Camera-type eye (tissue), 1 donor: ENCODE measurements around the gene RARS2. TPM values are rescaled to one million over a fixed set of nuclear protein-coding genes. Genes with fewer than 3 reads are reported as not detected.

Experiments used
- total RNA-seq: library from RNA; depleted of rRNA; stranded (reverse); fragments of >200 nt; gene quantifications from one replicate; pipeline ENCODE4 v1.2.3, GENCODE V29; 2014

The RARS2 gene, protein sequence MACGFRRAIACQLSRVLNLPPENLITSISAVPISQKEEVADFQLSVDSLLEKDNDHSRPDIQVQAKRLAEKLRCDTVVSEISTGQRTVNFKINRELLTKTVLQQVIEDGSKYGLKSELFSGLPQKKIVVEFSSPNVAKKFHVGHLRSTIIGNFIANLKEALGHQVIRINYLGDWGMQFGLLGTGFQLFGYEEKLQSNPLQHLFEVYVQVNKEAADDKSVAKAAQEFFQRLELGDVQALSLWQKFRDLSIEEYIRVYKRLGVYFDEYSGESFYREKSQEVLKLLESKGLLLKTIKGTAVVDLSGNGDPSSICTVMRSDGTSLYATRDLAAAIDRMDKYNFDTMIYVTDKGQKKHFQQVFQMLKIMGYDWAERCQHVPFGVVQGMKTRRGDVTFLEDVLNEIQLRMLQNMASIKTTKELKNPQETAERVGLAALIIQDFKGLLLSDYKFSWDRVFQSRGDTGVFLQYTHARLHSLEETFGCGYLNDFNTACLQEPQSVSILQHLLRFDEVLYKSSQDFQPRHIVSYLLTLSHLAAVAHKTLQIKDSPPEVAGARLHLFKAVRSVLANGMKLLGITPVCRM
- 58.4 TPM for total RNA-seq

DNA sequence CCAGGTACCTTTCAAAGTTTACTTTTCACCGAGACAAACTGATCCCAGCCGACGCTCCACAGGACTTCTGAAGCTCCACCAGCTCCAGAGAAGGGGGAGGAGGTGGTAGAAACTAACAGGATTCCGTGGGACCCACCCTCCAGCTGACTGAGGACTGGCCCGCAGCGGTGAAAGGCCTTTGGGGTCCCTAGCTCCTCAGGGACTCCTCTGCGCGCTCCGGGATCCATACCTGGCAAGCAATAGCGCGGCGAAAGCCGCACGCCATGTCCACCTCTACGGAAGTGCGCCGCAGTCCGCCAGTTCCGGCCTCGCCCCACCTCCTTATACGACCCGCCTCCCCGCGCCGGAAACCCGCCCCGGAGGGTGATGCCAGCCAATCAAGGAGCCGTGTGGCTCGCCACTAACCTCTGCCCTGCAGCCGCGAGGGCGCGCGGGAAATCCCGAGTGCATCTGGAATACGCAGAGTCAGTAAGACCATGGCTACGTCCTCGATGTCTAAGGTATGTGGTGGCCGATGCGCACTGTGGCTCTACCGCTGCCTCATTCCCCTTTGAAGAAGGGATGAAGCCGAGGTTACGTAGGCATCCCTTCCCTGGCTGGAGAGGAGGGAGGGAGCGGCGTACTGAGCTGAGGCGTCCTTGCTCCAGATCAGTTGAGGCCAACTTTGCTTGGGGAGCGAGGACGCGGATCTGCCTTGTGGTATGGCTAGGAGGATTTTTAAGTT is at the start of gene RARS2, which contains the start of gene ORC3:
RARS2 (minus strand) TSS at position 295 of the 724 bp plus-strand sequence; CDS start at position 265, 30 bp downstream.
ORC3 (plus strand) TSS at position 443 of the 724 bp plus-strand sequence; CDS start at position 477, 34 bp downstream.

DNA sequence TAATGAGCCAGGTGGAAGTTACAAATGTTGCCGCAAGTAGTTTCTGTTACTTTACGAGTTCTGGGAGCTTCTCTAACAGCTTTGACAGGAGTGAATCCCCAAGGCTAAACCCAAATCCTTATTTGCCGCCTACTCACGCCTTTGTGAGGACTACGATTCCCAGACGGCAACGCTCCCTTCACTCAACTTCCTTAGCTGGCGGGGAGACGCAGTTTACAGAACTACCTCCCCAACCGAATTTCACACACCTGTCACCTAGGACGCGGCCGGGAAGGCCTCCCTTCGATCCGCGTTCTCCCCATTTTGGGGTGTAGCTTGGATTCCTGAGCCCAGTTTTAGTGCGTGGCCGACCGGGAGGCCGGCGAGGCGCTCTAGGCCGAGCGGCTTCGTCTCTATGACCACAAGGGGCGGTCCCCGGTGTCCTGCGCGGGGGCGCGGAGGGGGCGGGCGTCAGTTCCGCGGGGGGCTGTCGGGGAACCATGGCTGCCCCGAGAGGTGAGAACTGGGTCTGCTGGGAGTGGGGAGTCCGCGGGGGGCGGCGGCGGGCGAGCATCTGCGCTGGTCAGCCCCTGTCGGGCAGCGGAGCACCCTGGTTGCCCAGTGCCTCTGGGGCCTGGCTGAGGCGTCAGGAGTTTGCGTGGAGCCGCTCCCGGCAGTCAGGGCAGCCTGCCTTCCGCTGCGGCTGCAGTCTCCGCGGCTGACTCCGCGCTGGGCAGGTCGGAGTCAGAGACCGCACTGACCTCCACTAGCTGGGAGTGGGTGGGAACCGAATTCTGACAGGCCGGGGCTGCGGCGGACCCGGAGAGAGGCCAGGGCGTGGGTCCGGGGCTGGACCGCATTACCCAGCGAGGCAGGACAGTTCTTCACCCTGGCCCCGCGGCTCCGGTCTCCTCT is 117.0 kb downstream of the RARS2 start, which contains the start of gene SLC35A1:
SLC35A1 (plus strand) TSS at position 450 of the 894 bp plus-strand sequence; CDS start at position 480, 30 bp downstream.

Other genes with a start within 250 kb of the RARS2 start
- gene C6orf163, start 245.2 kb downstream of the RARS2 start, total RNA-seq, result 8.0 TPM
- 3.4 TPM for gene CFAP206, start 182.0 kb downstream of the RARS2 start, total RNA-seq
- 32.0 TPM for gene SLC35A1, start 117.0 kb downstream of the RARS2 start, total RNA-seq
- 55.2 TPM for gene ORC3, start 148 bp upstream of the RARS2 start, total RNA-seq
- gene AKIRIN2, start 112.2 kb upstream of the RARS2 start, total RNA-seq, result 59.8 TPM